ENCODE measurements around the gene C19orf81.

DNA sequence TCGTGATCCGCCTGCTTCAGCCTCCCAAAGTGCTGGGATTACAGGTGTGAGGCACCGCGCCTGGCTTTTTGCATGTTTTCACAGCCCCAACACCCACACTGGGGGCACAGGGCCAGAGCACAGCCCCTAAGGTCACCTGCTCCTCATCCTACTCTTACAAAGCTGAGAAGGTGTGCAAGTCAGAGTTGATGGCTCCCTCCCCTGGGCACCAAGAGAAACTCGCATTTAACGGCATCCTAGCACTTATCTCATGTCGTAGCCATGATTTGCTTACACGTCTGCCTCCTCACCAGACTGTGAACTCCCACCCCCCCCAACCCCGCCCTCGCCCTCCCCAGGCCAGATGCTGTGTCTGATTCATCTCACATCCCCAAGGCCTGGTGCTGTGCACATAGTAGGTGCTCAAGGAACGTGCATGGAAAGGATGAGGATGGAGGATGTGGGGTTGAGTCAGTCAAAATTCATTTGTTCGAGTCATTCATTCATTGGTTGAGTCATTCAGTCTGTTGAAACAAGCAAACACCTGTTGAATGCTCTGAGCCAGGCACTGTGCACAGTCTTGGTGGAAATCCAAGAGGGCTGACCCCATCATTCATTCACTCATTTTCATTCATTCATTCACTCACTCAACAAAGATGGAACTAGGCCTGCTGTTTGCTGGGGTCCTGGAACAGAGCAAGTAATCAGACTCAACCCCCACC is 59.1 kb downstream of the C19orf81 start:
- TF ChIP-seq, protein P1, sequence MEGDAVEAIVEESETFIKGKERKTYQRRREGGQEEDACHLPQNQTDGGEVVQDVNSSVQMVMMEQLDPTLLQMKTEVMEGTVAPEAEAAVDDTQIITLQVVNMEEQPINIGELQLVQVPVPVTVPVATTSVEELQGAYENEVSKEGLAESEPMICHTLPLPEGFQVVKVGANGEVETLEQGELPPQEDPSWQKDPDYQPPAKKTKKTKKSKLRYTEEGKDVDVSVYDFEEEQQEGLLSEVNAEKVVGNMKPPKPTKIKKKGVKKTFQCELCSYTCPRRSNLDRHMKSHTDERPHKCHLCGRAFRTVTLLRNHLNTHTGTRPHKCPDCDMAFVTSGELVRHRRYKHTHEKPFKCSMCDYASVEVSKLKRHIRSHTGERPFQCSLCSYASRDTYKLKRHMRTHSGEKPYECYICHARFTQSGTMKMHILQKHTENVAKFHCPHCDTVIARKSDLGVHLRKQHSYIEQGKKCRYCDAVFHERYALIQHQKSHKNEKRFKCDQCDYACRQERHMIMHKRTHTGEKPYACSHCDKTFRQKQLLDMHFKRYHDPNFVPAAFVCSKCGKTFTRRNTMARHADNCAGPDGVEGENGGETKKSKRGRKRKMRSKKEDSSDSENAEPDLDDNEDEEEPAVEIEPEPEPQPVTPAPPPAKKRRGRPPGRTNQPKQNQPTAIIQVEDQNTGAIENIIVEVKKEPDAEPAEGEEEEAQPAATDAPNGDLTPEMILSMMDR (IDR thresholded peaks at IDR 0.05), result no peak
- no peak for TF ChIP-seq POLR2A (IDR thresholded peaks at IDR 0.05)
